Measurements from ENCODE around the gene TMEM135.

DNA sequence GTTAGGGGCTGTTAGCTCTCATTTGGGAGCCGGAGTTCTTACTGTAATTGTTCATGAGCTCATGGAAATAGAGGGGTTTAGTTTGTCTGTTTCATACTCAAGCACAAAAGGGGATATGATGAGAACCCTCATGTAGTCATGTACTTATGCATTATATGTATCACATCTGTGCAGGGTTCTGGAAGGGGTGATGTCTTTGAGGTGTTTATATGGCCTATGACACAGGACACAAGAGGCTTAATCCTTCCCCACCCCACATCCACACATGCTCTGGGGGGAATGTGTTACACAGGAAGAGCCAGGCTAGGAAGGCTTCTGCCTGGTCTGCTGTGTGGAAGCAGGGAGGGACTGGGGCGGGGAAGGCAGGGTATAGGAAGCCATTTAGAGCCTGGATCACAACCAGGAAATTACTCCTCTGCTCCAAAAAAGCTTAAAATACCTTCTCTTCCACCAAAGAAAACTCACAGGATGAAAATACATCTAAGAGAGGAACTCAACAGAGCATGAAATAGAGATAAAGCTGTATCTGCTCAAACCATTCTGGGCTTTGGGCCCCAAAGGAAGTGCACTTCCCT, 316.1 kb downstream of the TMEM135 start:
- TF ChIP-seq, protein P1, sequence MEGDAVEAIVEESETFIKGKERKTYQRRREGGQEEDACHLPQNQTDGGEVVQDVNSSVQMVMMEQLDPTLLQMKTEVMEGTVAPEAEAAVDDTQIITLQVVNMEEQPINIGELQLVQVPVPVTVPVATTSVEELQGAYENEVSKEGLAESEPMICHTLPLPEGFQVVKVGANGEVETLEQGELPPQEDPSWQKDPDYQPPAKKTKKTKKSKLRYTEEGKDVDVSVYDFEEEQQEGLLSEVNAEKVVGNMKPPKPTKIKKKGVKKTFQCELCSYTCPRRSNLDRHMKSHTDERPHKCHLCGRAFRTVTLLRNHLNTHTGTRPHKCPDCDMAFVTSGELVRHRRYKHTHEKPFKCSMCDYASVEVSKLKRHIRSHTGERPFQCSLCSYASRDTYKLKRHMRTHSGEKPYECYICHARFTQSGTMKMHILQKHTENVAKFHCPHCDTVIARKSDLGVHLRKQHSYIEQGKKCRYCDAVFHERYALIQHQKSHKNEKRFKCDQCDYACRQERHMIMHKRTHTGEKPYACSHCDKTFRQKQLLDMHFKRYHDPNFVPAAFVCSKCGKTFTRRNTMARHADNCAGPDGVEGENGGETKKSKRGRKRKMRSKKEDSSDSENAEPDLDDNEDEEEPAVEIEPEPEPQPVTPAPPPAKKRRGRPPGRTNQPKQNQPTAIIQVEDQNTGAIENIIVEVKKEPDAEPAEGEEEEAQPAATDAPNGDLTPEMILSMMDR (IDR thresholded peaks at IDR 0.05; ENCODE audit: low read depth, low read length, poor library complexity, severe bottlenecking), result no peak
- TF ChIP-seq EZH2phosphoT487 (IDR thresholded peaks at IDR 0.05; ENCODE audit: borderline replicate concordance, low read length), result no peak
